GM18526 (cell line): Measurements from ENCODE around the gene SPINT3.

ENCODE experiments used
- POLR2A ChIP-seq: IDR thresholded peaks from 3 replicates; pipeline ENCODE4 v1.6.1; 2011; ENCODE audit not compliant: insufficient read length; ENCODE audit errors: extremely low read depth

Gene SPINT3

DNA sequence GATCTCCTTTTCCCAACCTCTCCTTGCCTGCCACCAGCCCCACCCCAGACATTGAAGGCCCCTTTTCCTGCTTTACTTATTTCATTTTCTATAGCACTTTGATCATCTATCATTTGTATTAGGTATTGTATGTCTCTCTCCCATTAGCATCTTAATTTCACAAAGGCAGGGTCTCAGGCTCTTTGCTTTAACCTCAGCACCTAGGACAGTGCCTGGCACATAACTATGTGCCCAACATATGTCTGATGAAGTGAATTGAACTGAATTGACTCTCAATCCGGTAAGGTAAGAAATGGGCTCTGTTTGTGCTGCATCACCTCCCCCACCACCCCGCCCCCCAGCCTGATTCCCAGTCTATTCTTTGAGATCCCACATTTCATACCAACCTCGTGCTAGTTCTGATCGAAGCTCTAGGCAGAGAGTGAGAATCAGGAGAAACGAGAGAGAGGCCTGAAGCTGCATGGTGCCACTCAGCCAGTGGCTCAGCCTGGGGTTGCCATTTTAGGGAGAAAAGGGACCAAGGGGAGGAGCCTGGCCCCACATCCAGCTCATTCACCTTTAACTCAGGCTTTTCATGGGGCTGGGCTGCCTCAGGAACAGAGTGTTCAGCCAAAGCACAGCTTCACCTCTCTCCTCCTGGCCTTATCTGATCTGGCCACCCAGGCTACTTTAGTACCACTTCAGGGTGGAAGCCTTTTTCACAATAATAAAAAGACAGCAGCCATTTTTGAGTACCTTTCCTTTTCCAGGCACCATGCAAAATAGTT is at the start of gene SPINT3:
Gene SPINT3 (minus strand): TSS at position 476 of the 767 bp plus-strand sequence. CDS start 14 bp downstream, at position 462.
- no peak for TF ChIP-seq POLR2A

DNA sequence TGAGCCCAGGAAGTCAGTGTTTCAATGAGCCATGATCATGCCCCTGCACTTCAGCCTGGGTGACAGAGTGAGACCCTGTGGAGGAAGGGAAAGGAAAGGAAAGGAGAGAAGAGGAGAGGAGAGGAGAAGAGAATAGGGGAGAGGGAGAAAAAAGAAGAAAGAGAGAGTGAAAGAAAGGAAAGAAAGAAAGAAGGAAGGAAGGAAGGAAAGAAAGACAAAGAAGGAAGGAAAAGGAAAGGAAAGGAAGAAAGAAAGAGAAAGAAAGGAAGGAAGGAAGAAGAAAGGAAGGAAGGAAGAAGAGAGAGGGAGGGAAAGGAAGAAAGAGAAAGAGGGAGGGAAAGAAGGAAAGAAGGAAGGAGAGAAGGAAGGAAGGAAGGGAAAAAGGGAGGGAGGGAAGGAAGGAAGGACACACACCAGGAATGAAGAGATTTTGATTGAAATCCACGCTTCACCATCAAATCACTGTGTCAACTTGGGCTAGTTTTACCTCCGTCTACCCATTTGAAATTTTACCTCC is 49.4 kb upstream of the SPINT3 start:
- no peak for TF ChIP-seq POLR2A

DNA sequence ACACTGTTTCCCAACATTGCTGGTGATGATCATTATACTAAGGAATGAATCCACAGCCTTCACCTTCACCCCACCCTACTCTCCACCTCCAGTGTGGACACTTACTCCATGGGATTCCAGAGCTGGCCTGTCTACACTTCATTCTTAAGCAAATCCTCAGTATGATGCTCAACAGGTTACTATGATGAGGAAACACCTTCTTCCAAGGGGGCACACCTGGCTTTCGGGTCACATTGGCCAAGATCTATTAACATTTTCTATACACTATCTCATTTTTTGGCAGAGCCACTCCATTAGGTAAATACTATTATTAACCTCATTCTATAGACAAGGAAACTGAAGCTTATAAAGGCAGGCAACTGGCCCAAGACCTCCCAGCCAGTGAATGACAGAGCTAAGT is 39.8 kb upstream of the SPINT3 start:
- no peak for TF ChIP-seq POLR2A

DNA sequence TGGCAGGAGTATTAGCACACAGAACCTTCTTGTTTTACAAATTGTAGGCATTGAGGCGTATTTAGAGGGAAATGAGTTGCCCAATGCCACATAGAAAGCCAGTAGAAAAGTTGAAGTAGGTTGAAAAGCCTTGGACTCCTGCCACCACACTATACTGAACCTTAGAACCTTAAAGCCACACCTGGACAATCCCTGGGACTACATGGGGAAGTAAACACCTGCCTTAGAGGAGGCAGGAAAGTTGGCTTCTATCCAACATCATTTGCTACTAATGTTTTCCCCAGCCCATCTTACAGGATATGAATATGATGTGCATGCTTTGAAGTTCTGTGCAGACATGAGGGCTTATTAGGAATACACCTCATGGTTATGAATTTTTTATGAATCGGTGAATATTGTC is 37.0 kb upstream of the SPINT3 start:
- TF ChIP-seq POLR2A = no peak

GRCh38 chr20:45550765-45551164 is 35.3 kb upstream of the SPINT3 start:
- no peak for TF ChIP-seq POLR2A

DNA sequence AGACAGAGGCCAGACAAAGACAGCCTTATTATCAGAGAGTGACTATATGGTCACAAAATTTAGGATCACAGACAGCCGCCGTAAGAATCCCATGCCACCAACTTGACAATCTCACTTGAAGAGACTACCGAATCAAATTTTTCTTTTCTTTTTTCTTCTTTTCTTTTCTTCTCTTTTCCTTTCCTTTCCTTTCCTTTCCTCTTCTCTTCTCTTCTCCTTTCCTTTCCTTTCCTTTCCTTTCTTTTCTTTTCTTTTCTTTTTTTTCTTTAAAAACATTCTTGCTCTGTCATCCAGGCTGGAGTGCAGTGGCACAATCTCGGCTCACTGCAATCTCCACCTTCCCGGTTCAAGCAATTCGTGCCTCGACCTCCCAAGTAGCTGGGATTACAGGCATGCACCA is 33.0 kb upstream of the SPINT3 start:
- no peak for TF ChIP-seq POLR2A

DNA sequence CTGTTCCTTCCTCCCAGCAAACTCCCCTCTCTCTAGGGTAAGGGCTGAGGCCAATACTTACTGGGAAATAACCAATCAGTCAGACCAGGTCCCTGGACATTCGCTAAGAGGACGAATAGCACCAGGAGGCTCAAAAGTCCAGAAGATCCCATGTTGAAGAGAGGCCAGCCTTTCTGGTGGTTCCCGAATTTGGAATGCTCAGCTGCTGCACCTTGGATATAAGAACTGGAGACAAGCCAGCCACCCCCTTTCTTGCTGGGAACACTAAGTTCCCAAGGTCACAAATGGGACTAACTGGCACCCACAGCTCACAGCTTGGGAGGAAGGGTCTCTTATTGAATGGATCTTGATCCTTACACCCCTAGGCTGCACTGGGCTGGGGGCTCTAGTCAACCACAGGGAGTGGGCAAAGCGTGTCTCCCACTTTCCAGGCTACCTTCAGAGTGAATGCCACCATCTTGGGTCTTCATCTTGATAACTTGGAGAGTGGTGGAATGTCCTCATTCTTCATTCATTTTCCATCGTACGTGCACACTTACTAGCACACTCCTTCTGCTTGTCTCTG is 31.9 kb upstream of the SPINT3 start, which contains the start of gene EPPIN:
Gene EPPIN (minus strand): TSS at position 196 of the 565 bp plus-strand sequence. CDS start 44 bp downstream, at position 152.
- no peak for TF ChIP-seq POLR2A

DNA sequence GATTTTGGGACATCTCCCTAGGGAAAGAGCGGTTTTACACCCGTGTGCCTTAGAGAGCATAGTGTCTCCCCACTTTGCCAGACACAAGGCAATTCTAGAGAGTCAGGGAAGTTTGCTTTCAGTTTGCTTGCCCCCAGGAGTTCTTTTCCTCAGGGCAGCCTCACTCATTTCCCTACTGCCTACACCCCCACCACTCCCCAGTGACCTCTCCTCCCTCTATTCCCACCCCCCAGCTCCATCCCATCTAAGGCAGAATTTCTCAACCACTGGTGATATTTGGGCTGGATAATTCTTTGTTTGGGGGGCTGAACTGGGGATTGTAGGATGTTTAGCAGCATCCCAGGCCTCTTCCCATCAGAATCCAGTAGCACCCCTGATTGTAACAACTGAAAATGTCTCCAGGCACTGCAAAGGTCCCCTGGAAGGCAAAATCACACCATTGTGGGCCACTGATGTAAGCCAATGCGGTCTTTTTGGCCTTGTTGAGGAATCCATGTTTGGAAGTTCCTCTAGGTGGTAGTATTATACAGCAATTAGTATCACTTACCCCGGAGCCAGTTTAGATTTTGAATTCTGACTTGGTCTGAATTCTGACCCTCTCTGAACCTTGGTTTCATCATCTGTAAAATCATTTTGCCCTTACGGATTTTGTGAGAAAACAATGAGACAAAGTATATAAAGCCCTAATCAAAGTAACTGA is 30.5 kb upstream of the SPINT3 start:
- no peak for TF ChIP-seq POLR2A

GRCh38 chr20:45545351-45545750 is 29.9 kb upstream of the SPINT3 start:
- TF ChIP-seq POLR2A = no peak

DNA sequence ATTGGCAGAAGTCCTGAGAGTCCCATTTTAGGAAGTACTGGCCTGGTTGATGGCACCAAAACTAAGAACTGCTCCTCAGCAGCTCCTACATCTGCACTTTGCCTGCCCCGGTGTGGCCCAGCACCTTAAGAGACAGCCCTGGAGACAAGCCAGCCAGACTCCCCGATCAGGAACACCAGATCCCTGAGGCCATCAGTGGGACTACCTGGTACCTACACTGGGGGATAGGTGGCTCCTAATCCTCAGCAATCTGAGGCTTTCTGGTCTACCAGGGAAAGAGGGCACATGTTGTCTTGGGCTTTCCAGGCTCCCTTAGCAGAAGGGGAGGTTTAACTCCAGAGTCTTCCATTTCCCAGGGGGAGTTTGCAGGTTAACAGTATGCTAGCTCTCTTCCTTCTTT is 24.0 kb upstream of the SPINT3 start, which contains the start of gene WFDC6:
Gene WFDC6 (minus strand): TSS at position 101 of the 400 bp plus-strand sequence. CDS start 75 bp downstream, at position 26.
- no peak for TF ChIP-seq POLR2A

DNA sequence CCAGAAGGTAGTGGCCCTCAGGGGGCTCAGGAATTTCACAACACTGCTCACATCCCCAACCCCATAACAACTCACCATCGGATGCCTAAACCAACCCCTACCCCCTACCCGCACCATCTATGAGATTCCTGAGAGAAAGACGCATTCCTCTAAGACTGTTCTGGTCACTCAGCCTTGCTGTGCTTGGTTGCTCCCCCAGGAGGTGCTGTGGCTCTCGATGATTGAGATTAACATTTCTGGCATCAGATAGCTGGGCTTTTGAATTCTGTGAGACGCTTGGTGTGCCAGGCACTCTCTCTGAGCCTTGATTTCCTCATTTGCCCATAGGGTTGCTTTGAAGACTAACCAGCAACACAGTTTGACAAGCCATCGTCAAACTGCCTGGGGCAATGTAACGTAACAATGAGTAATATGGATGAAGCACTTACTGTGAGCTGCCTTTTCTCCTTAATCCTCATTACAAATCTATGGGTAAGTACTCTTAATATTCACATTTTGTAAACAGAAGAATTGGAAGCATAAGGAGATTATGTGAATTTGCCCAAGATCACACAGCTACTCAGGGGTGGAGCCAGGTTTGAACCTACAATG is 22.9 kb upstream of the SPINT3 start:
- no peak for TF ChIP-seq POLR2A

DNA sequence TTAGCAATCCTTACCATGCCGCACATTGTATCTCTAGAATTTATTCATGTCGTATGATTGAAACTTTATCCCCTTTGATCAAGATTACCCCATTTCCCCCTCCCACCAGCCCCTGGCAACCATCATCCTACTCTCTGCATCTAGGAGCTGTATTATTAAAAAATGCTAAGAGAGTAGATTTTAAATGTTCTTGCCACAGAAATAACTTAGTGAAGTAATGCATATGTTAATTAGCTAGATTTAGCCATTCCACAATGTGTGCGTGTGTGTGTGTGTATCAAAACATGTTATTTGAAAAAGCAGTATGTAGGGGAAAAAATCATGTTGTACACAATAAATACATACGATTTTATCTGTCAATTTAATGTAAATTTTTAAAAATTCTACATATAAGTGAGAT is 11.9 kb upstream of the SPINT3 start:
- no peak for TF ChIP-seq POLR2A

GRCh38 chr20:45523821-45524220 is 8.4 kb upstream of the SPINT3 start:
- TF ChIP-seq POLR2A = no peak

DNA sequence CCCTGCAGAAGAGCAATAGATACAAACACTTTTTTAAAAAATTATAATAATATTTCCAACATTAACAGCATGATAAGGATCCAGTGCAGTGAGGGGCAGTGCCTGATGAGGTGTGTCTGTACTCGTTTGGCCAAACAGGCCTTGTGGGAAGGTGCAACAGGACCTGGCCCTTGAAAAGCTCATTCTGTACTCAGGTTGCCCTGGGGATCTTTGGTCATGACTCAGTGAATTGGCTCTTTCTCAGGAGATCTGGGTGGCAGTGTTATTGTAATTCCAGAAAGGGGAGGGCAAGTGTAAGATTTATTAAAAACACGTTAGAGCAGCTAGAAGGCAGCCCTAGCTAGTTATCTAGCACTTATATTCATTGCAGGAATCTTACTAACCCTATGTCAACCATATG is 2.9 kb upstream of the SPINT3 start:
- no peak for TF ChIP-seq POLR2A

GRCh38 chr20:45510242-45510862 is 5.1 kb downstream of the SPINT3 start:
- no peak for TF ChIP-seq POLR2A
